Activated CD4-positive, alpha-beta T cell treated with anti-CD3 and anti-CD28 coated beads for 24 hours (primary cell): ENCODE measurements around the gene MYO1A.

Experiments used
- DNase-seq, 2 donors: peaks; one replicate each; pipeline ENCODE4 v3.0.0-alpha.2; 2020; ENCODE audit warnings: low read depth in 2 of 2

MYO1A gene

DNA sequence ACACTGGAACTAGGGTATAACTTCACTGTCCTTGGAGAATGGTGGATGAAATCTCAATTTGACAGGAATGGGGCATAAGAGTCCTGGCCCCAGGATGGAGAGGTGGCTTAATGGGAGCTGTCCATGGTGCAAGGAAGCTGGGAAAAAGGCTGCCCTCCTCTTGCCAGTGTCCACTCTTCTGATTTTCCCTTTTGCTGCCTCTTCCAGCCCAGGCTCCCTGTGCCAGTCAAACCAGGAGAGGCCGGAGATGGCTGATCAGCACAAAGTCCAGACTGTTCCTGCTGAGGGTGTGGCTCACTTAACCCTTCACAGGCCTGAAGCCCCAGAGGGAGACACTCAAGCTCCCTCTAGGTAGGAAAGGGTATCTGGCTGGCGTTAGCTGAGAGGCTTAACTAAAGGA, at the start of gene MYO1A:
MYO1A (minus strand) TSS at position 240 of the 400 bp plus-strand sequence. CDS start 1,806 bp downstream, outside the sequence.
- no peak for DNase-seq

GRCh38 chr12:57099047-57099714, 49.3 kb upstream of the MYO1A start:
- DNase-seq, result no peak

DNA sequence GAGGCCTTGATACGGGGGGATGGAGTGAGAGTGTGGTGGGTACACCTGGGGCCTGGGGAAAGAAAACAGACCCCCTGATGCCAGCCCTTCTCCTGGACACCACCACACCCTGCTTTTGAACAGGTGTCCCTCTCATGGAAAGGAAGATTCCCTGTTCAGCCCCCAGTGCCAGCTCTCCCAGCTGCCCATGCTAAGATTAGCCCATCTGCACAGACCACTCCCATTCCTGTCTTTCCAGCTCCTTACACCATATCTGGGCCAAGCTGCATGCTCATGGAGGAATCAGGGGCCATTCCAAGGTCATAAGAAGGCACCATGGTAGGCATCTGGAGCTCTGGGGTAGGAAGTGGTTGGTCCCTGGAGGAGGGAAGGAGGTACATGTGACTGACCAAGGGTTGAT, 48.6 kb upstream of the MYO1A start:
- DNase-seq, result no peak

DNA sequence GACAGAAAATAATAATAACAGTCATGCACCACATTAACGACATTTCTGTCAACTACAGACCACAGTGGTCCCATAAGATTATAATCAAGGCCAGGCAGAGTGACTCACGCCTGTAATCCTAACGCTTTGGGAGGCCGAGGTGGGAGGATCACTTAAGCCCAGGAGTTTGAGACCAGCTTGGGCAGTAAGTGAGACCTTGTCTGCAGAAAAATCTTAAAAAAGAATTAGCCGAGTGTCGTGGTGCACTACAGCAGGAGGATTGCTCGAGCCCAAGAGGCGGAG, 47.6 kb upstream of the MYO1A start:
- no peak for DNase-seq

DNA sequence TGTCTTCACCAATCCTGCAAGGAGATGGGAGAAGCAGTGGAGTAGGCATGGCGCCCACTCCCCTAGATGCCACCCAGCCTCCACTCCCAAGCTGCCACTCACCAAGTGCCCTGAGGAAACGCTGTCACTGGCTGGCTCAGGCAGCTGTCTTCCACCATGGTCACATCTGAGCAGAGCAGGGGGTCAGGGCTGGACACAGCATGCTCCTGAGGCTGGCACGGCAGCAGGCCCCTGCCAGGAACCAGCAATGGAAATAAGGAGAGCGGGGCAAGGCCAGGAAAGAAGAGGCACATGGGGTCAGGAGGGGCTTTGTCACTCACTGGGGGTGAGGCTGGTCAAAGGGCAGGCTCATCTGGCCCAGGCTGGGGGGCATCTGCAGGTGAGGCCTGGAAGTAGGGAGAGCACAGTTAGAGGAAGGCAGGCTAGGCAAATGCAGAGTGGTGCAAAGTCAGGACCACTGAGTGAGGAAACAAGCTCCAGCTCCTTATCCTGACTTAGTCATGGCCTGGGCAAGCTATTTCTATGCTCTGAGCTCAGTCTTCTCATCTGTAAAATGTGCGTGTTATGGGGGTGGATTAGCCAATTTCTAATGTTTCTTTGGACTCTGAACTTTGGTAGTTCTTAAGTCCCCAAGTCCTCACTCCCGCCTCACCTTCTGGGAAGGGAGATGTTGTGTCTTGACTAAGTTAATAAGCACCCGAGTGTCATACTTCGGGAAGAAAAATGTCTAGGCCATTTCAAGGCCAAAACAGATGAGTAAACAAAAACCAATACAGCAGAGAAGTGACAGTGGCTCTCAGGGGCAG, 47.0 kb upstream of the MYO1A start:
- no peak for DNase-seq

GRCh38 chr12:57096099-57096572, 46.2 kb upstream of the MYO1A start:
- no peak for DNase-seq

DNA sequence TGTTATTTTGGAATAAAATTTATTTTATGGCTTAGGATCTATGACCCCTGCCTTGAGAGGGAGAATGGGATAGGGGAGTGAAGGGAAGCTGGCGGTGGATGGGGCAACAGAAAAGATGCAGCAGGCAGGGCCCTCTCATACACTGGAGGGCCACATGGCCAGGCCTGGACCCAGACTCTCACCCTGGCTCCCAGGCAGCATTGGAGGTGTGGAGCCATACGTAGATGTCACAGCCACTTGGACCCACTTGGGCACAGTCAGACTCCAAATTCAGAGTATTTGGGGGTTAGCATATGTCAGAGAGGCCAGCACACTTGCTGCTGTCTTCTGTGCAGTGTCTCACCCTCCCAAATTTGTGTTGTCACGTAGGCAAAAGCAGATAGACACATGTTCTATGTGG, 45.5 kb upstream of the MYO1A start:
- no peak for DNase-seq

GRCh38 chr12:57094208-57095160, 44.6 kb upstream of the MYO1A start:
- no peak for DNase-seq

DNA sequence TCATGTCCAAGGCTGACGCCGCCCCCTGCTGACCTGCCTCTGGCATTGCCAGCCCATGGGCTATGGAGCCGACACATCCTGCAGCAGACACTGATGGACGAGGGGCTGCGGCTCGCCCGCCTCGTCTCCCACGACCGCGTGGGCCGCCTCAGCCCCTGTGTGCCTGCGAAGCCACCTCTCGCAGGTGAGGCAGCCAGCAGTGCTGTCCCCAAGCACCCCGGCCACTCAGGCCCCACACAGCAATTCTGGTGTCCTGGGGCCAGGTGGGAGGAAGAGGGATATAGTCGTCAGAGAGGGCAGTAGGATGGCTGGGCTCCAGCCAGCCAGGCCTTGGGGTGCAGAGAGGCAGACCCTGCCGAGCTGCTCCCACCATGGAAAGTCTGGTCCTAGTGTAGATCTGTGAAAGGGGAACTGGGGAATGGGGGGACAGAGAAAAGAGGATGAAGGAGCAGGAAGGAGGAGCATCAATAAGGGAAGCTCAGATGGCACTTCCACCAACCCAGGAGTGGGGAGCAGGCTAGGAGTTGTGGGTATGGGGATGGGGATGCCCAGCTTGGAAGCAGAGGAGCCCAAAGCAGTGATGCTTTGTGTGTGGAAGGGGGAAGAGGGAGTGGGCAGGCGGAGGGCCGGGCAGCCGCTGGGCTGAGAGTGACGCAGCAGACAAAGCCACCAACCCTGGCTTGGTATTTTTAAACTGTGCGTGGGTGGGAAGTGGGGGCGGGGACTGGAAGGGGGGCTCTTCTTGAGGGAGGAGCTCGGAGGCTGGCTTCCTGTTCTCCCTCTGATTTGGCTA, 43.7 kb upstream of the MYO1A start:
- peak; percentile 64 to 66 for DNase-seq

DNA sequence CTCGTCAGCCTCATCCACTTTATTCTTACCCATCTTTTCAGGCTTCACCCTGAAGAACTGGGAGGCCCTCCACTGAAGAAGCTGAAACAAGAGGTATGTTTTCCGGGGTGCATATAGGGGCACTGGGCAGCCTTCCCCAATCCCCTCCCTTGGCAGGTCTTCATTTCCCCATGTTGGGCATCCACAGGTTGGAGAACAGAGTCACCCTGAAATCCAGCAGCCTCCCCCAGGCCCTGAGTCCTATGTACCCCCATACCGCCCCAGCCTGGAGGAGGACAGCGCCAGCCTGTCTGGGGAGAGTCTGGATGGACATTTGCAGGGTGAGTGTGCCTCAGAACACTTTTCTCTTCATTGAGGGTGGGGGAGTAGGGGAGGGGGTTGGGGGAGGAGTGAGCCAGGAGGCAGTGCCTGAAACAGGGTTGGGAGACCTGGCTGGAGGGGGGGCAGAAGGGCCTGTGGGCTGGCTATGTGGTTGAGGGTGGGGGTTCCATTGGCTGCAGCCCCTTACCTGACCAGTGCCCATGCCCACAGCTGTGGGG, 43.0 kb upstream of the MYO1A start:
- DNase-seq, result no peak

DNA sequence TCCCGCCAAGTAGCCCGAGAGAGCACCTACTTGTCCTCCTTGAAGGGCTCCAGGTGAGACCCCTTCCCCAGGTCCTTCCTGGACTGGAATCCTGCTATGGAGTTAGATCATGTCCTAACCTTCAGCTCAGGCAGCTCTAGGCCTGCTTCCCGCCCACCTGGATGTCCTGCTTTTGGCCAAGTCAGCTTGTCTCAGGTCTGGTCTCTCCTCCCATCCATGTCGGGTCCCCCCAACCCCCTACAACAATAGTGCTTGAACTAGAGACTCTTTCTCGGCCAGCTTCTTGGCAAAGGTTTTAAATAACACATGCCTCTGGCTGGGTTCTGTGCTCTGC, 42.6 kb upstream of the MYO1A start:
- no peak for DNase-seq

GRCh38 chr12:57091638-57092528, 42.0 kb upstream of the MYO1A start:
- DNase-seq, result no peak

DNA sequence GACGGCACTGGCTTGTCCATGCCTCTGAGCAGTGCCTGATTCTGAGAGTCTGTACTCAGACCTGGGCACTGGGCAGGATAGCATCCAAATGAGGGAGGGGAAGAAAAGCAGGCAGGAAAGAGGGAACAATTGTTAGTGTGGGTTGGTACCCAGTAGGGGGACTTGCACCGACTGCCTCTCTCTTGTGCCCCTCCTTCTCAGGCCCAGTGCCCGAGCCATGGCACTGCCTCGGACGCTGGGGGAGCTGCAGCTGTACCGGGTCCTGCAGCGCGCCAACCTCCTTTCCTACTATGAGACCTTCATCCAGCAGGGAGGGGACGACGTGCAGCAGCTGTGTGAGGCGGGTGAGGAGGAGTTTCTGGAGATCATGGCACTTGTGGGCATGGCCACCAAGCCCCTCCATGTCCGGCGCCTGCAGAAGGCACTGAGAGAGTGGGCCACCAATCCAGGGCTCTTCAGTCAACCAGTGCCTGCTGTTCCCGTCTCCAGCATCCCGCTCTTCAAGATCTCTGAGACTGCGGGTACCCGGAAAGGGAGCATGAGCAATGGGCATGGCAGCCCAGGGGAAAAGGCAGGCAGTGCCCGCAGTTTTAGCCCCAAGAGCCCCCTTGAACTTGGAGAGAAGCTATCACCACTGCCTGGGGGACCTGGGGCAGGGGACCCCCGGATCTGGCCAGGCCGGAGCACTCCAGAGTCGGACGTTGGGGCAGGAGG, 41.2 kb upstream of the MYO1A start:
- DNase-seq, result no peak

- no peak for DNase-seq
Measured at GRCh38 chr12:57090490-57090889, 40.6 kb upstream of the MYO1A start.

DNA sequence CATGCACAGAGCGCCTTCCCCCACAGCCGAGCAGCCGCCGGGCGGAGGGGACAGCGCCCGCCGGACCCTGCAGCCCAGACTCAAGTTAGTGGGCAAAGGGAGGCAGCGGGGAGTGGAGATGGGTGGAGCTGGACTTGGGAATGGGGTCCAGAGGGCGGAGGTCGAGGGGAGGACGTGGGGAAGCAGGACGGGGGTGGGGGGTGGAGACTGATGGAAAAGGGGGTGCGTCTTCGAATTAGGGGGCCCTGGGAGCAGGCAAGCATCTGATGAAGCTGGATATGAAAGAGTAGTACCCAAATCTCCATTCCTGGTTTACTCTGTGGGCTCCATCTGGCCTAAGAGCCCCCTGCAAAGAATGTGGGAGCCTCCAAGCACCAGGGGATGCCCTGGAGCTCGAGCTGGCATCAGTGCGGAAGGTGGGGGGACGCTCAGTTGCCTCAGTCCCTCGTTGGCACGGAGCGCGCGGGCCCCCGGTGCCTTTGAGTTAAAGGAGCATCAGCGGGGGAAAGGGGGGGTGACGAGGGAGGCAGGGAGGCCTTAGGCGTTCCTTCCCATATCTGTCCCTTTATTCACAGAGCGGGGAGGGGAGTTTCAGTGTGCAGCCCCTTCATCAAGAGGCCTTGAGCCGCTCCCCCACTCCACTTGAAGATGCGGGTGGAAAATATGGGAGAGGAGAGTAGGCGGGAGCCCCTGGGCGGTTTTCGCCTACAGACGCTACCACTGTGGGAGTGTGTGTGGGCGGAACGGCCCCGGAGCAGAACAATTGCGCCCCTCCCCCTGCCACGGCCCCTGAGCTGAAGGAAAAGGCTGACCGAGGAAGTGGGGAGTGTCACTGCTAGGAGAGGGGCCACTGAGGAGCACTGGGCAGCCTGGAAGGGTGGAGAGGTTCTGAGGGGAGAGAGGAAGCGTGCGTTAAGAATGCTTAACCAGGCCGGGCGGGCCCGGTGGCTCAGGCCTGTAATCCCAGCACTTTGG, 39.6 kb upstream of the MYO1A start:
- peak in 1 of 2 donors; percentile 26 for DNase-seq

- DNase-seq, result peak; percentile 77 to 88
Measured at GRCh38 chr12:57088354-57089270, 38.7 kb upstream of the MYO1A start, which contains the start of gene NAB2. Gene NAB2, plus strand, starts transcription at chr12:57089114. Its CDS starts 158 bp downstream, at chr12:57089272.

DNA sequence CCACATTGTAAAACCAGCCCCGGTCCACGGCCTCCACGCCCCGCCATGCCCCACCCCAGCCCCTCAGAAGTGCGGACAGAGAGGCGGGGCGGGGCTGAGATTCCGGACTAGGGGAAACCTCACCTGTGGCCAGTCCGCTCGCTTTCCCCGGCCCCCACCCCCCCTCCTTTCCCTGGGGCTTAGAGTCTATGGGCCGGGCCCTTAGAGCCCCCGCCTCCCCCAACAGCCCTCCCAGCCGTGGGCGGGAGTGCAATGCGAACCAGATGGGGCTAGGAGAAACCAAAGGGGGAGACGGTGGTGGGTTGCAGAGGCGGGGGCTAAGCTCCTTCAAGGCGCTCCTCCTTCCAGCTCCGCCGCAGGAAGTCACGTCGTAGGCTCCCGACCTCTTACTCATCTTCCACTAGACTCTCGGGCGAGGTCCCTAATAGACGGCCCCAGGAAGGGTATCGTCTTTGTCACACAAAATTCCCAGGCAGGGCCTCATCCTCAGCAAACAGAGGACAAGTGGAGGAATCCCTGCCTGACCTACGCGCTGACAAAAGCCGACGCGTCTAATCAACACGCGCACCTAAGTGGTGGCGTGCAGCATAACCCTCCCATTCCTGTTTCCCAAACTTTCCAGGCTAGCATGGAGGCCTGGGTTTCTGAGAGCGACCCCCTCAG, 37.9 kb upstream of the MYO1A start:
- peak; percentile 69 to 80 for DNase-seq
